ENCODE results near the gene SHANK2.

SHANK2 gene

DNA sequence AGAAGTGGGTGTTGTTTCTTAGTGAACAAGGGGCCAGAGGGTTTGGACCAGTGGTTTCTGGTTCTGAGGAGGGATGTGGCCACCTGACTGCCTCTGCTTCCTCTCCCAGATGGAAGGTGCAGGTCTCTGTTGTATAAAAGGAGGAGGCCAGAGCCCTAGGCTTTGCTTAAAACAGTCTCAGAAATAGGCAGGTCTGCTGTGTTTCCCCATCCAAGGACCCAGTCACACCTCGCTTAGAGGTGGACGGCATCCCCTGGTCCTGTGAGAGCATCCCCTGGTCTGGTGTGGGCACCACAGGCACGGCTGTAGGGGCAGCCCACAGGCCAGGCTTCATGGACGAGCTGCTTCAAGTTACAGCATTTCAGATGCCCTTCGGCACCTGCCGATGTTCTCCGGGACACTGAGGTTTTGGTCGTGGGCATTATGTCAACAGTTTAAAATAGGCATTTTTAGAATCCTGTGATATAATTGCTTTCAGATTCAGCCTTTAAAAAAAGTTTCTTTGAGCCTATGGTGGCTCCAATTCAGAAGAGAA lies 45.7 kb upstream of the SHANK2 start:
- Histone ChIP-seq H3K4ac (ENCODE audit: low read depth, low read length) (no peak overlapping the region), H3K27me3 (ENCODE audit: insufficient read depth, low read length, poor library complexity) (no peaks in the 10 kb centered on the region), H3K9ac (ENCODE audit: low read length) (no peak overlapping the region), H2BK15ac (replicated peaks; ENCODE audit: low read depth) (no peak overlapping the region), H4K5ac (ENCODE audit: low read length) (no peak overlapping the region), H2BK5ac (ENCODE audit: low read length) (no peak overlapping the region), H3K4me3 (ENCODE audit: low read length) (no peak overlapping the region), H3K36me3 (ENCODE audit: control insufficient read depth, insufficient read depth, low read length) (no peaks in the 10 kb centered on the region), H3K18ac (ENCODE audit: low read length) (no peak overlapping the region), H3K27ac (ENCODE audit: low read depth, low read length) (no peak overlapping the region), H3K79me2 (ENCODE audit: control insufficient read depth, insufficient read depth, low read length) (no peaks in the 10 kb centered on the region), H3K79me1 (ENCODE audit: low read length) (no peaks in the 10 kb centered on the region), H3K23ac (ENCODE audit: low read length) (no peak overlapping the region), H3K4me1 (ENCODE audit: control insufficient read depth, low read depth, low read length) (no peaks in the 10 kb centered on the region), H2BK120ac (ENCODE audit: low read depth, low read length) (no peak overlapping the region), H3K4me2 (ENCODE audit: low read length) (no peak overlapping the region), H2AK5ac (ENCODE audit: low read length) (no peak overlapping the region), H3K56ac (ENCODE audit: low read length) (no peak overlapping the region), H4K8ac (ENCODE audit: low read depth, low read length) (no peak overlapping the region)
- whole genome bisulfite sequencing (ENCODE audit: extremely low coverage, insufficient coverage, low lambda C conversion rate) = no CpG with 5 or more reads among the region's 8 CpGs
- DNase-seq = no peak

DNA sequence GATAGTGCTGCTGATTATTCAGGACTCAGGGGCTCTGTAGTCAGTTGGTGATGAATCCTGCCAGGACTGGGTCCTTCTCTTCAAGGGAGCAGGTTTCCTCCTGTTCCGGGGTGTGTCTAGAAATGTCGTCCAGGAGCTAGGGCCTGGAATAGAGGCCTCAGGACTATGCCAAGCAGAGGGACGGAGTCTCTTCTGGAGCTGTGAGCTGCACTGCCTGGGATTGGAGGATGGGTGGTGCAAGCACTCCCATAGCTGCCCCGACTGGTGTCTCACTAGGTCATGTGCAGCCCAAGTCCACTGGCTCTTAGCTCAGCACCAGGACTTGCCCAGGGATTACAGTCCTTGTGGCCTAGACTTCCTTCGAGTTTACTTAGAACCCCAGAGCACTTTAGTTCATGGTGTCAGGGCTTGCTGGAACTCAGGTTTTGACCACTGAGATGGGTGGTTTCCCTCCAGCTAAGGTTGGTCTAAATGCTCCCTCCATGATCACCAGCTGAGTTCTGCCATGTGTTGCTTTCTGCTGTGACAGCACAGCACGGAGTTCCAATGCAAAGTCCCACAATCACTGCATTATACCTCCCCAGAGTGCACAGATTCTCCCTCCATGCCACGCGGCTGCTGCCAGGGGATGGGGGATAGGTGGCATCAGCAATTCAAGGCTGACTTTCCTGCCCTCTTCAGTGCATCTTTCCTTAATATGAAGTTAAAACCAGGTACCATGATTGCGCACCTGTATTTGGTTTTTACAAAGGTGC lies 42.6 kb upstream of the SHANK2 start:
- Histone ChIP-seq H3K23ac (ENCODE audit: low read length) (no peak overlapping the region), H2BK120ac (ENCODE audit: low read depth, low read length) (no peak overlapping the region), H2AK5ac (ENCODE audit: low read length) (no peak overlapping the region), H2BK5ac (ENCODE audit: low read length) (no peak overlapping the region), H3K36me3 (ENCODE audit: control insufficient read depth, insufficient read depth, low read length) (no peaks in the 10 kb centered on the region), H3K27me3 (ENCODE audit: insufficient read depth, low read length, poor library complexity) (no peaks in the 10 kb centered on the region), H2BK15ac (replicated peaks; ENCODE audit: low read depth) (no peak overlapping the region), H3K4ac (ENCODE audit: low read depth, low read length) (no peak overlapping the region), H3K4me1 (ENCODE audit: control insufficient read depth, low read depth, low read length) (no peaks in the 10 kb centered on the region), H4K8ac (ENCODE audit: low read depth, low read length) (no peak overlapping the region), H3K4me2 (ENCODE audit: low read length) (no peak overlapping the region), H3K27ac (ENCODE audit: low read depth, low read length) (no peak overlapping the region), H3K56ac (ENCODE audit: low read length) (no peak overlapping the region), H3K79me2 (ENCODE audit: control insufficient read depth, insufficient read depth, low read length) (no peaks in the 10 kb centered on the region), H4K5ac (ENCODE audit: low read length) (no peak overlapping the region), H3K79me1 (ENCODE audit: low read length) (no peaks in the 10 kb centered on the region), H3K9ac (ENCODE audit: low read length) (no peak overlapping the region), H3K18ac (ENCODE audit: low read length) (no peak overlapping the region), H3K4me3 (ENCODE audit: low read length) (no peak overlapping the region)
- no CpG with 5 or more reads among the region's 9 CpGs for WGBS (ENCODE audit: extremely low coverage, insufficient coverage, low lambda C conversion rate)
- DNase-seq = no peak

DNA sequence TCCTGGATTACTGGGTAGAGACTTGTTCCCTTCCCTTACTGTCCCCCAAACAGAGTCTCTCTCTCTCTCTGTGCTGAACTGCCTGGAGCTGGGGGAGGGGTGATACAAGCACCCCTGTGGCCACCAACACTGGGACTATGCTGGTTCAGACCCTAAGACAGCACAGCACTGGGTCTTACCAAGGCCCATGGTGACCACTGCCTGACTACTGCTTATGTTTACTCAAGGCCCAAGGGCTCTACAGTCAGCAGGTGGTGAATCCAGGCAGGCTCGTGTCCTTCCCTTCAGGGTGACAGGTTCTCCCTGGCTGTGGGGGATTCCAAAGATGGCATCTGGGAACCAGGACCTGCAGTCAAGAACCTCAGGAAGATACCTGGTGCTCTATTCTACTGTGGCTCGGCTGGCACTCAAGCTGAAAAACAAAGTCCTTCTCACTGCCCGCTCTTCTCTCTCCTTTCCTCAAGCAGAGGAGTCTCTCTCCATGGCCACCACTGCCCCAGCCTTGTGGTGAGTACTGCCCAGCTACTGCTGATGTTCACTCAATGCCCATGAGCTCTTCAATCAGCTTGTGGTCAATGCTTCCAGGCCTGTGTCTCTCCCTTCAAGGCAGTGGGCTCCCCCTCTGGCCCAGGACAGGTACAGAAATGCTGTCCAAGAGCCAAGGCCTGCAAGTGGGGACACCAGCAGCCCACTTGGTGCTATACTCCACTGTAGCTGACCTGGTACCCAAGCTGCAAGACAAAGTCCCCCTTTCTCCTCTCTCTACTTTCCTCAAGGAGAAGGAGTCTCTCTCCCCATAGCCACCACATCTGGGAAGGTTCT lies 41.8 kb upstream of the SHANK2 start:
- no peaks in the 10 kb centered on the region for H3K79me1 ChIP-seq (ENCODE audit: low read length)
- no peak overlapping the region for H4K5ac ChIP-seq (ENCODE audit: low read length)
- DNase-seq = no peak
- H3K4me1 ChIP-seq (ENCODE audit: control insufficient read depth, low read depth, low read length) = no peaks in the 10 kb centered on the region
- no peak overlapping the region for H3K18ac ChIP-seq (ENCODE audit: low read length)
- no peak overlapping the region for H3K4me3 ChIP-seq (ENCODE audit: low read length)
- H3K36me3 ChIP-seq (ENCODE audit: control insufficient read depth, insufficient read depth, low read length) = no peaks in the 10 kb centered on the region
- H3K56ac ChIP-seq (ENCODE audit: low read length) = no peak overlapping the region
- H3K27me3 ChIP-seq (ENCODE audit: insufficient read depth, low read length, poor library complexity) = no peaks in the 10 kb centered on the region
- H3K4ac ChIP-seq (ENCODE audit: low read depth, low read length) = no peak overlapping the region
- no peak overlapping the region for H2AK5ac ChIP-seq (ENCODE audit: low read length)
- no peak overlapping the region for H2BK5ac ChIP-seq (ENCODE audit: low read length)
- no CpG with 5 or more reads among the region's 3 CpGs for WGBS (ENCODE audit: extremely low coverage, insufficient coverage, low lambda C conversion rate)
- H3K23ac ChIP-seq (ENCODE audit: low read length) = no peak overlapping the region
- no peaks in the 10 kb centered on the region for H3K79me2 ChIP-seq (ENCODE audit: control insufficient read depth, insufficient read depth, low read length)
- H4K8ac ChIP-seq (ENCODE audit: low read depth, low read length) = no peak overlapping the region
- no peak overlapping the region for H2BK120ac ChIP-seq (ENCODE audit: low read depth, low read length)
- H2BK15ac ChIP-seq (replicated peaks; ENCODE audit: low read depth) = no peak overlapping the region
- H3K4me2 ChIP-seq (ENCODE audit: low read length) = no peak overlapping the region
- H3K27ac ChIP-seq (ENCODE audit: low read depth, low read length) = no peak overlapping the region
- H3K9ac ChIP-seq (ENCODE audit: low read length) = no peak overlapping the region

DNA sequence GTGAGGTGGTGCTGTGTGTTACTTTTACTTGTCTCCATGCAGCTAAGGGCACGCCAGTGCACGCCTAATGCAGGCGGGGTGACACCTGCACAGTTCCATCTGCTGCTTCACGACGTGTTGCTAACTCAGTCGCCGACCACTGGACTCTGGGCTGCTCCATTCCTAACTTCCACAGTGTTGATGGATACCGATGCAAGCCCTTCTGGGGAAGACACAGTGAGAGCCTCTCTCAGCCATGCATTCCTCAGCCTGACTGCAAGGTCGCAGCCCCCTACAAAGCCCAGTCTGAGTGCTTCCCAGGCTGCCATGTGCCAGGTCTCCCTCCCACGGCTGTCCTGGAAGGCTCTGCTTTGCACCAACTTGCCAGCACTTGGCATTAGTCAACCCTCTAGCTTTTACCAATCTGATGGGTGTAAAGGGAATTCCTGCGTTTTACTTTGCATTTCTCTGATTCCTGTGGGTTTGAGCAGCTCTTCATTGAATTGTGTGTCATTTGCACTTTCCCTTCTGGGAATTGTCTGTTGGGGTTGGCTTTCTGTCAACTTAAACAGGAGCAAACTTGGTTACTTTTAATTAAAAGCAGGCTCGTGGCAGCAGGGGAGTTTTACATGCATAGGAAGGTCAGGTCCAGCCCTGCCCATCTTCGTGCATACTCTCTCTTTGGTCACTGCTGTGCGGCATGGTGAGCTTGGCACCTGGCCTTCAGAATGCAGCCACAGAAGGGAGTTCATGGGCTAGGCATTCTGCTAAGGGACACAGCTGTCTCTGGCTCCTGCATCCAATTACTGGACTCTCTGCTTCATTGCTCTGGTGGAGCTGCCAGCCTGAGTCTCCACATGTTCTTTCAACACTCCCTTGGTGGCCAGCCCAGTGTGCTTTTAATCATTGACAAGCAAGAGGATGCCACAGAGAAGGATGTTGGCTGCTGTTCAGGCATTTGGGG lies 34.6 kb upstream of the SHANK2 start:
- DNase-seq = no peak
- Histone ChIP-seq H3K9ac (ENCODE audit: low read length) (no peak overlapping the region), H4K5ac (ENCODE audit: low read length) (no peak overlapping the region), H2BK120ac (ENCODE audit: low read depth, low read length) (no peak overlapping the region), H2BK15ac (replicated peaks; ENCODE audit: low read depth) (no peak overlapping the region), H3K56ac (ENCODE audit: low read length) (no peak overlapping the region), H3K23ac (ENCODE audit: low read length) (no peak overlapping the region), H4K8ac (ENCODE audit: low read depth, low read length) (no peak overlapping the region), H3K79me2 (ENCODE audit: control insufficient read depth, insufficient read depth, low read length) (no peaks in the 10 kb centered on the region), H3K27ac (ENCODE audit: low read depth, low read length) (no peak overlapping the region), H3K4me1 (ENCODE audit: control insufficient read depth, low read depth, low read length) (no peaks in the 10 kb centered on the region), H2AK5ac (ENCODE audit: low read length) (no peak overlapping the region), H3K4ac (ENCODE audit: low read depth, low read length) (no peak overlapping the region), H3K27me3 (ENCODE audit: insufficient read depth, low read length, poor library complexity) (no peaks in the 10 kb centered on the region), H3K4me2 (ENCODE audit: low read length) (no peak overlapping the region), H2BK5ac (ENCODE audit: low read length) (no peak overlapping the region), H3K4me3 (ENCODE audit: low read length) (no peak overlapping the region), H3K36me3 (ENCODE audit: control insufficient read depth, insufficient read depth, low read length) (no peaks in the 10 kb centered on the region), H3K18ac (ENCODE audit: low read length) (no peak overlapping the region), H3K79me1 (ENCODE audit: low read length) (no peaks in the 10 kb centered on the region)
- no CpG with 5 or more reads among the region's 14 CpGs for WGBS (ENCODE audit: extremely low coverage, insufficient coverage, low lambda C conversion rate)

DNA sequence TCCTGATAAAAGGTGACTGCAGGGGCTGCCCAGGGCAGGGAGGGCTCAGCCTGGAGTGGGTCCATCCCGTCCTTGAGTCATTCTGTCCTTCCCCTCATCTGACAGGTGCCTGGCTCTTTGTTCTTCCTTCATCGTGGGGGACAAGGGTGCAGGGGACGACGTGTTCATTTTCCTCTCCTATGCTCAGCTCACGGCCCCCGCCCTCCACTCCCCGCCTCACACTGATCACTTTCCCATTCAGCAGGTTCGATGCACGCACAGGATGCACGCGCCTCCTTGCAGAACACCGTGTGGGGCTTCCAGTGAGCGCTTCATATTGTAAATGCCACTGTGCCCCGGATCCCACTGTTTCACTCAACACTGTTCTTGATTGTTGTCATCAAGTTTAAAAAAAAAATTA lies 32.7 kb upstream of the SHANK2 start:
- Histone ChIP-seq H4K8ac (ENCODE audit: low read depth, low read length) (no peak overlapping the region), H3K27ac (ENCODE audit: low read depth, low read length) (no peak overlapping the region), H3K4me1 (ENCODE audit: control insufficient read depth, low read depth, low read length) (no peaks in the 10 kb centered on the region), H2BK15ac (replicated peaks; ENCODE audit: low read depth) (no peak overlapping the region), H3K4ac (ENCODE audit: low read depth, low read length) (no peak overlapping the region), H4K5ac (ENCODE audit: low read length) (no peak overlapping the region), H2AK5ac (ENCODE audit: low read length) (no peak overlapping the region), H3K79me2 (ENCODE audit: control insufficient read depth, insufficient read depth, low read length) (no peaks in the 10 kb centered on the region), H3K36me3 (ENCODE audit: control insufficient read depth, insufficient read depth, low read length) (no peaks in the 10 kb centered on the region), H2BK120ac (ENCODE audit: low read depth, low read length) (no peak overlapping the region), H3K9ac (ENCODE audit: low read length) (no peak overlapping the region), H3K27me3 (ENCODE audit: insufficient read depth, low read length, poor library complexity) (no peaks in the 10 kb centered on the region), H3K23ac (ENCODE audit: low read length) (no peak overlapping the region), H3K4me3 (ENCODE audit: low read length) (no peak overlapping the region), H3K4me2 (ENCODE audit: low read length) (no peak overlapping the region), H2BK5ac (ENCODE audit: low read length) (no peak overlapping the region), H3K56ac (ENCODE audit: low read length) (no peak overlapping the region), H3K79me1 (ENCODE audit: low read length) (no peaks in the 10 kb centered on the region), H3K18ac (ENCODE audit: low read length) (no peak overlapping the region)
- DNase-seq = no peak
- no CpG with 5 or more reads among the region's 14 CpGs for WGBS (ENCODE audit: extremely low coverage, insufficient coverage, low lambda C conversion rate)

Measured in mesendoderm (in vitro differentiated cells).